Stomach (tissue), 4 donors: ENCODE results near the gene LY86.

ENCODE experiments used
- EP300 ChIP-seq: sonication (generic); formaldehyde crosslinking; IDR thresholded peaks from one replicate; pipeline ENCODE4 v1.6.1; 2017; ENCODE audit warnings: antibody characterized with exemption
- POLR2A ChIP-seq, 4 donors: fragments of 450-650 bp; IDR thresholded peaks; one replicate each; pipeline ENCODE4 v1.6.1; 2016; ENCODE audit warnings: antibody characterized with exemption in 4 of 4, control low read depth in 2 of 4, mild to moderate bottlenecking in 1 of 4, moderate library complexity in 1 of 4
- POLR2AphosphoS5 ChIP-seq, 3 donors: sonication (generic); formaldehyde crosslinking; IDR thresholded peaks; one replicate each; pipeline ENCODE4 v1.6.1; 2016; ENCODE audit warnings: antibody characterized with exemption in 3 of 3
- TF ChIP-seq, protein P1 (sequence below), 7 experiments: fragments of 450-650 bp in 4 of 7; fragments of 200-600 bp in 3 of 7; sonication (generic) in 3 of 7; IDR thresholded peaks; one replicate each; pipeline ENCODE4 v1.5.1; 2016 to 2019; ENCODE audit warnings: antibody characterized with exemption in 7 of 7, control low read depth in 2 of 7, mild to moderate bottlenecking in 1 of 7

DNA sequence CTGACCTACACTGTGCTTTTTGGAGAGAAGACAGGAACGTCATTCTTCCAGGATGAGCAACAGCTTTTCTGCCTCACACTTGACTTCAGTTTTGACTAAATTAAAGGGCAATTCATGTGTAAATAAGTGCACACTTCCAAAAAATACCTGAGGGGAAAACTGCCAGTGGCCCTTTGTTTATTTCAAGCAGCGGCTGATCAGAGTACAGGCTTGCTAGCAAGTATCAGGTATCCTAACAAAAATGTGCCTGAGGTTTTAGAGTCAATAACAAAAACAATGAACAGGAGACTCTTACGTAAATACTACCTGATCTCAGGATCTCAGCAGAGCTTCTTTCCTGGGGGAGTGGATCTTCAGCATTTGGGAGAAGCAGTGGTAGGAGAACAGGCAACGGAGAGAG is 12.4 kb downstream of the LY86 start:
- no peak for TF ChIP-seq POLR2AphosphoS5 (IDR thresholded peaks at IDR 0.05)
- TF ChIP-seq POLR2A (IDR thresholded peaks at IDR 0.05) = no peak
- TF ChIP-seq, protein P1, sequence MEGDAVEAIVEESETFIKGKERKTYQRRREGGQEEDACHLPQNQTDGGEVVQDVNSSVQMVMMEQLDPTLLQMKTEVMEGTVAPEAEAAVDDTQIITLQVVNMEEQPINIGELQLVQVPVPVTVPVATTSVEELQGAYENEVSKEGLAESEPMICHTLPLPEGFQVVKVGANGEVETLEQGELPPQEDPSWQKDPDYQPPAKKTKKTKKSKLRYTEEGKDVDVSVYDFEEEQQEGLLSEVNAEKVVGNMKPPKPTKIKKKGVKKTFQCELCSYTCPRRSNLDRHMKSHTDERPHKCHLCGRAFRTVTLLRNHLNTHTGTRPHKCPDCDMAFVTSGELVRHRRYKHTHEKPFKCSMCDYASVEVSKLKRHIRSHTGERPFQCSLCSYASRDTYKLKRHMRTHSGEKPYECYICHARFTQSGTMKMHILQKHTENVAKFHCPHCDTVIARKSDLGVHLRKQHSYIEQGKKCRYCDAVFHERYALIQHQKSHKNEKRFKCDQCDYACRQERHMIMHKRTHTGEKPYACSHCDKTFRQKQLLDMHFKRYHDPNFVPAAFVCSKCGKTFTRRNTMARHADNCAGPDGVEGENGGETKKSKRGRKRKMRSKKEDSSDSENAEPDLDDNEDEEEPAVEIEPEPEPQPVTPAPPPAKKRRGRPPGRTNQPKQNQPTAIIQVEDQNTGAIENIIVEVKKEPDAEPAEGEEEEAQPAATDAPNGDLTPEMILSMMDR (IDR thresholded peaks at IDR 0.05) = no peak
- no peak for TF ChIP-seq EP300
